ENCODE measurements around the gene TANGO6. TPM values are rescaled to one million over a fixed set of nuclear protein-coding genes. Genes with fewer than 3 reads are reported as not detected.

TANGO6 gene
- total RNA-seq, 4 donors from 2014 or later, result 18.4 to 36.0 (median 23.3) TPM

GRCh38 chr16:69116906-69117305 is 273.6 kb downstream of the TANGO6 start:
- DNase-seq (ENCODE audit: low spot score in 2 of 2), result no peak
- no peaks in the 10 kb centered on the region for H3K9me3 ChIP-seq
- 72 to 79% methylated on average over 6 of the region's 6 CpGs for WGBS, 2 donors
- no peak overlapping the region for H3K27ac ChIP-seq
- TF ChIP-seq POLR2A (IDR thresholded peaks at IDR 0.05), result no peak
- TF ChIP-seq CTCF (IDR thresholded peaks at IDR 0.05), result no peak
- no peak for TF ChIP-seq EP300 (IDR thresholded peaks at IDR 0.05)
- peaks cover 0 to 96% (median 14%) of the 10 kb centered on the region in 3 donors for H3K36me3 ChIP-seq
- H3K27me3 ChIP-seq, result no peaks in the 10 kb centered on the region
- no peak overlapping the region for H3K4me3 ChIP-seq
- H3K4me1 ChIP-seq, result peaks cover 0 to 17% (median 3%) of the 10 kb centered on the region in 4 donors

GRCh38 chr16:69118468-69118867 is 275.1 kb downstream of the TANGO6 start:
- DNase-seq (ENCODE audit: low spot score in 2 of 2), result no peak
- H3K4me3 ChIP-seq, result no peak overlapping the region
- H3K9me3 ChIP-seq, result no peaks in the 10 kb centered on the region
- TF ChIP-seq EP300 (IDR thresholded peaks at IDR 0.05) (no peak), POLR2A (IDR thresholded peaks at IDR 0.05) (no peak), CTCF (IDR thresholded peaks at IDR 0.05) (no peak)
- no peak overlapping the region for H3K27ac ChIP-seq
- no peaks in the 10 kb centered on the region for H3K27me3 ChIP-seq
- peaks cover 0 to 91% (median 14%) of the 10 kb centered on the region in 3 donors for H3K36me3 ChIP-seq
- peaks cover 0 to 20% (median 3%) of the 10 kb centered on the region in 4 donors for H3K4me1 ChIP-seq
- WGBS, 2 donors, result 86 to 98% methylated on average over 2 of the region's 2 CpGs

GRCh38 chr16:69118994-69119393 is 275.7 kb downstream of the TANGO6 start:
- Histone ChIP-seq H3K36me3 (peaks cover 0 to 86% (median 14%) of the 10 kb centered on the region in 3 donors), H3K27ac (no peak overlapping the region), H3K4me1 (peaks cover 0 to 20% (median 3%) of the 10 kb centered on the region in 4 donors), H3K27me3 (no peaks in the 10 kb centered on the region), H3K9me3 (no peaks in the 10 kb centered on the region), H3K4me3 (no peak overlapping the region)
- no peak for DNase-seq (ENCODE audit: low spot score in 2 of 2)
- 91 to 100% methylated on average over 2 of the region's 2 CpGs for WGBS, 2 donors
- TF ChIP-seq CTCF (IDR thresholded peaks at IDR 0.05) (no peak), POLR2A (IDR thresholded peaks at IDR 0.05) (no peak), EP300 (IDR thresholded peaks at IDR 0.05) (no peak)

- TF ChIP-seq EP300 (IDR thresholded peaks at IDR 0.05) (no peak), POLR2A (IDR thresholded peaks at IDR 0.05) (no peak), CTCF (IDR thresholded peaks at IDR 0.05) (no peak)
- Histone ChIP-seq H3K4me3 (no peak overlapping the region), H3K36me3 (peaks cover 0 to 83% (median 14%) of the 10 kb centered on the region in 3 donors), H3K4me1 (peaks cover 0 to 20% (median 3%) of the 10 kb centered on the region in 4 donors), H3K9me3 (no peaks in the 10 kb centered on the region), H3K27me3 (no peaks in the 10 kb centered on the region), H3K27ac (no peak overlapping the region)
- DNase-seq (ENCODE audit: low spot score in 2 of 2), result no peak
- 100% methylated on average over 1 to 2 of the region's 2 CpGs for WGBS, 2 donors
Observed at GRCh38 chr16:69119536-69119935, 276.2 kb downstream of the TANGO6 start.

GRCh38 chr16:69120096-69120664 is 276.8 kb downstream of the TANGO6 start:
- peaks cover 0 to 20% (median 3%) of the 10 kb centered on the region in 4 donors for H3K4me1 ChIP-seq
- H3K36me3 ChIP-seq, result peaks cover 0 to 77% (median 14%) of the 10 kb centered on the region in 3 donors
- WGBS, 2 donors, result 92 to 95% methylated on average over 19 of the region's 19 CpGs
- no peak for DNase-seq (ENCODE audit: low spot score in 2 of 2)
- H3K27ac ChIP-seq, result no peak overlapping the region
- H3K4me3 ChIP-seq, result no peak overlapping the region
- H3K27me3 ChIP-seq, result no peaks in the 10 kb centered on the region
- no peaks in the 10 kb centered on the region for H3K9me3 ChIP-seq
- TF ChIP-seq POLR2A (IDR thresholded peaks at IDR 0.05) (no peak), EP300 (IDR thresholded peaks at IDR 0.05) (no peak), CTCF (IDR thresholded peaks at IDR 0.05) (no peak)

Data from tibial nerve (tissue), 4 donors.